Kidney (tissue), 14 donors: ENCODE data around the gene ARID1B. TPM values are rescaled to one million over a fixed set of nuclear protein-coding genes. Genes with fewer than 3 reads are reported as not detected.

Experiments used
- DNase-seq, 5 donors: peaks; one replicate each; pipeline ENCODE4 v3.0.0-alpha.2; 2013 to 2020
- FAIRE-seq: peaks from 2 replicates; lab custom pipeline; 2012; peaks lifted over from hg19 to GRCh38; lab: Jason Lieb, UNC
- H3K27ac ChIP-seq, 2 donors: one replicate each; pipeline ENCODE4 v1.7.0; 2013; ENCODE audit warnings: low read depth in 2 of 2, low read length in 2 of 2, inconsistent platforms in 1 of 2
- H3K27me3 ChIP-seq: one replicate; pipeline ENCODE4 v1.7.1; 2013; ENCODE audit warnings: low read length, inconsistent platforms; ENCODE audit not compliant: control insufficient read depth, insufficient read depth
- H3K36me3 ChIP-seq, 3 donors: one replicate each; pipeline versions ENCODE4 v1.7.0 to v1.7.1; 2013; ENCODE audit warnings: low read length in 3 of 3, control low read depth in 1 of 3, inconsistent platforms in 1 of 3; ENCODE audit not compliant: insufficient read depth in 3 of 3, control insufficient read depth in 2 of 3
- H3K4me1 ChIP-seq, 3 donors: one replicate each; pipeline versions ENCODE4 v1.7.0 to v1.7.1; 2013; ENCODE audit warnings: low read length in 3 of 3, inconsistent platforms in 1 of 3, low read depth in 1 of 3; ENCODE audit not compliant: control insufficient read depth in 2 of 3, insufficient read depth in 2 of 3
- H3K4me3 ChIP-seq, 3 donors: one replicate each; pipeline versions ENCODE4 v1.7.0 to v1.8.1; 2013; ENCODE audit warnings: low read length in 3 of 3, control low read depth in 1 of 3, inconsistent platforms in 1 of 3
- H3K9ac ChIP-seq, 3 donors: one replicate each; pipeline versions ENCODE4 v1.7.0 to v1.7.1; 2013; ENCODE audit warnings: low read length in 3 of 3, control low read depth in 1 of 3, inconsistent platforms in 1 of 3
- H3K9me3 ChIP-seq, 3 donors: one replicate each; pipeline versions ENCODE4 v1.7.0 to v1.7.1; 2013; ENCODE audit warnings: low read length in 3 of 3, control low read depth in 1 of 3, inconsistent platforms in 1 of 3; ENCODE audit not compliant: control insufficient read depth in 2 of 3, insufficient read depth in 1 of 3
- CTCF ChIP-seq: IDR thresholded peaks from 3 replicates; pipeline ENCODE4 v1.5.1; 2012; ENCODE audit warnings: mild to moderate bottlenecking, moderate library complexity, borderline replicate concordance; ENCODE audit not compliant: insufficient read depth; ENCODE audit errors: extremely low read depth
- intact Hi-C: fragments of 100-400 bp; cut with DNase I; formaldehyde crosslinking; loops from one replicate; pipeline ENCODE4 v1.11.1; 2022
- polyA plus RNA-seq: library from polyadenylated mRNA; stranded (reverse); fragments of 350-450 nt; fragmentation: Illumina TruSeq; extraction: RNeasy Lipid Tissue Mini Kit (QIAGEN cat#74804); gene quantifications from one replicate; pipeline ENCODE4 v1.2.3, GENCODE V29; 2014; ENCODE audit warnings: low read depth, low replicate concordance; ENCODE audit not compliant: insufficient read depth
- total RNA-seq: library from RNA; stranded (reverse); fragmentation: NEBNext Ultra II Directional; extraction: Animal tissue kit (Norgen Biotek cat#: 25700); gene quantifications from one replicate; pipeline ENCODE4 v1.2.1, GENCODE V29; 2021
- donor health status: control.
- donor health status: control.
- donor health status: control.
- donor health status: control.
- donor health status: control.
- donor health status: DM: yes; HTN: yes; CAD: no.
- donor health status: Normal renal cell carcinoma (clear cell type).

ARID1B gene
- total and polyA plus RNA-seq, 2 donors from 2014 or later, result 16.4 to 110 TPM

- H3K4me1 ChIP-seq, result peaks cover 0 to 16% (median 0%) of the 10 kb centered on the region in 3 donors
- DNase-seq (peak in 4 of 5 donors; percentile 30 to 72 (median 65)), FAIRE-seq (no peak)
- H3K9me3 ChIP-seq, result no peaks in the 10 kb centered on the region
- no peak overlapping the region for H3K9ac ChIP-seq
- no peak overlapping the region for H3K4me3 ChIP-seq
- no peaks in the 10 kb centered on the region for H3K36me3 ChIP-seq
- TF ChIP-seq CTCF, result no peak
- no peaks in the 10 kb centered on the region for H3K27me3 ChIP-seq
- intact Hi-C loops, result loop anchor here (10.0 kb wide), 1 partner anchor 48 kb away; no protein-coding TSS in a partner anchor
- peak overlapping the region in 1 of 2 donors; percentile 68 for H3K27ac ChIP-seq
These were observed 449.6 kb downstream of the ARID1B start for GRCh38 chr6:157226761-157227160.

- H3K4me3 ChIP-seq, result no peak overlapping the region
- no peaks in the 10 kb centered on the region for H3K9me3 ChIP-seq
- DNase-seq, result peak in 3 of 5 donors; percentile 4 to 66 (median 46)
- H3K27ac ChIP-seq, result no peak overlapping the region
- no peaks in the 10 kb centered on the region for H3K27me3 ChIP-seq
- H3K36me3 ChIP-seq, result no peaks in the 10 kb centered on the region
- intact Hi-C loops, result loop anchor here (10.0 kb wide), 1 partner anchor 47 kb away; no protein-coding TSS in a partner anchor
- H3K9ac ChIP-seq, result no peak overlapping the region
- TF ChIP-seq CTCF, result no peak
- peaks cover 0 to 16% (median 0%) of the 10 kb centered on the region in 3 donors for H3K4me1 ChIP-seq
- FAIRE-seq, result no peak
These were observed 450.3 kb downstream of the ARID1B start for GRCh38 chr6:157227202-157228166.

GRCh38 chr6:157228426-157229131, 451.4 kb downstream of the ARID1B start:
- FAIRE-seq, result no peak
- Histone ChIP-seq H3K36me3 (no peaks in the 10 kb centered on the region), H3K4me1 (peaks cover 0 to 16% (median 0%) of the 10 kb centered on the region in 3 donors), H3K27me3 (no peaks in the 10 kb centered on the region), H3K4me3 (no peak overlapping the region), H3K27ac (no peak overlapping the region), H3K9ac (no peak overlapping the region), H3K9me3 (no peaks in the 10 kb centered on the region)
- TF ChIP-seq CTCF, result no peak
- peak; percentile 59 to 80 (median 68) for DNase-seq
- intact Hi-C loops, result loop anchor here (10.0 kb wide), 1 partner anchor 46 kb away; no protein-coding TSS in a partner anchor
